Upper lobe of left lung (tissue), 6 donors: ENCODE data around the gene TMEM108. TPM values are rescaled to one million over a fixed set of nuclear protein-coding genes. Genes with fewer than 3 reads are reported as not detected.

Experiments used
- ATAC-seq, 2 donors: fragments of 200-7000 bp; cut with Tn5 transposase; one replicate each; pipeline ENCODE4 v1.9.1; 2022; ENCODE audit warnings: mild to moderate bottlenecking in 2 of 2, moderate library complexity in 2 of 2; ENCODE audit not compliant: low FRiP score in 2 of 2
- DNase-seq, 2 donors: peaks; one replicate each; pipeline ENCODE4 v3.0.0-alpha.2; 2019 to 2020
- H3K27ac ChIP-seq, 4 donors: fragments of 200-600 bp; sonication (generic); one replicate each; pipeline ENCODE4 v1.5.1; 2016 to 2019
- H3K27me3 ChIP-seq, 4 donors: fragments of 200-600 bp; sonication (generic); one replicate each; pipeline ENCODE4 v1.5.1; 2017 to 2019
- H3K36me3 ChIP-seq, 4 donors: fragments of 200-600 bp; sonication (generic); one replicate each; pipeline ENCODE4 v1.5.1; 2016 to 2019
- H3K4me1 ChIP-seq, 4 donors: fragments of 200-600 bp; sonication (generic); one replicate each; pipeline ENCODE4 v1.5.1; 2018 to 2019
- H3K4me3 ChIP-seq, 4 donors: fragments of 200-600 bp; sonication (generic); one replicate each; pipeline ENCODE4 v1.5.1; 2017 to 2019; ENCODE audit warnings: mild to moderate bottlenecking in 2 of 4, moderate library complexity in 1 of 4
- H3K9me3 ChIP-seq, 4 donors: fragments of 200-600 bp; sonication (generic); one replicate each; pipeline ENCODE4 v1.5.1; 2018 to 2019
- CTCF ChIP-seq, 6 experiments: fragments of 450-650 bp in 4 of 6; fragments of 200-600 bp in 2 of 6; sonication (generic) in 2 of 6; IDR thresholded peaks; one replicate each; pipeline ENCODE4 v1.5.1; 2016 to 2019; ENCODE audit warnings: antibody characterized with exemption in 6 of 6
- EP300 ChIP-seq, 4 donors: sonication (generic); formaldehyde crosslinking; IDR thresholded peaks; one replicate each; pipeline ENCODE4 v1.5.1; 2017; ENCODE audit warnings: antibody characterized with exemption in 4 of 4, control low read depth in 2 of 4
- POLR2A ChIP-seq, 4 donors: fragments of 450-650 bp; IDR thresholded peaks; one replicate each; pipeline ENCODE4 v1.5.1; 2016 to 2017; ENCODE audit warnings: antibody characterized with exemption in 4 of 4, mild to moderate bottlenecking in 2 of 4
- POLR2AphosphoS5 ChIP-seq, 2 donors: sonication (generic); formaldehyde crosslinking; IDR thresholded peaks; one replicate each; pipeline ENCODE4 v1.5.1; 2017; ENCODE audit warnings: antibody characterized with exemption in 2 of 2
- WGBS, 2 donors: methylation state at CpG; one replicate each; pipeline ENCODE4 v1.1.5; 2017 to 2018; 5-methylcytosine and 5-hydroxymethylcytosine counted together
- total RNA-seq, 6 donors: library from RNA; depleted of rRNA in 4 of 6; stranded (reverse); fragments of >200 nt in 4 of 6; gene quantifications; one replicate each; pipeline versions ENCODE4 v1.1.0 to v1.2.1, GENCODE V29; 2016 to 2021
- donor health status: DM: no; HTN: no; CAD: no; lungs with moderate emphysema.
- donor health status: DM: no; HTN: yes; CAD: no; lungs with severe emphysema.

Gene TMEM108
- total RNA-seq, 6 donors from 2014 or later: 3.1 to 13.0 (median 7.9) TPM

- H3K9me3 ChIP-seq: no peaks in the 10 kb centered on the region
- no peak overlapping the region for H3K4me3 ChIP-seq
- ATAC-seq (no peak), DNase-seq (no peak)
- no peaks in the 10 kb centered on the region for H3K4me1 ChIP-seq
- H3K27ac ChIP-seq: no peak overlapping the region
- 85 to 91% methylated on average over 5 to 6 of the region's 6 CpGs for WGBS, 2 donors
- no peaks in the 10 kb centered on the region for H3K36me3 ChIP-seq
- H3K27me3 ChIP-seq: no peaks in the 10 kb centered on the region
- no peak for TF ChIP-seq CTCF (IDR thresholded peaks at IDR 0.05)
Observed at GRCh38 chr3:133058831-133059230, 20.6 kb downstream of the TMEM108 start.

- TF ChIP-seq CTCF (IDR thresholded peaks at IDR 0.05) (no peak), EP300 (IDR thresholded peaks at IDR 0.05) (no peak), POLR2AphosphoS5 (IDR thresholded peaks at IDR 0.05) (no peak), POLR2A (IDR thresholded peaks at IDR 0.05) (no peak)
- Histone ChIP-seq H3K27me3 (no peaks in the 10 kb centered on the region), H3K27ac (no peak overlapping the region), H3K4me1 (no peaks in the 10 kb centered on the region), H3K36me3 (no peaks in the 10 kb centered on the region), H3K9me3 (no peaks in the 10 kb centered on the region), H3K4me3 (no peak overlapping the region)
- 97% methylated on average over 7 of the region's 7 CpGs for WGBS, 2 donors
- ATAC-seq (no peak), DNase-seq (no peak)
Observed at GRCh38 chr3:133065193-133065961, 27.2 kb downstream of the TMEM108 start.

- DNase-seq (no peak), ATAC-seq (no peak)
- Histone ChIP-seq H3K27ac (no peak overlapping the region), H3K36me3 (no peaks in the 10 kb centered on the region), H3K27me3 (no peaks in the 10 kb centered on the region), H3K4me1 (no peaks in the 10 kb centered on the region), H3K4me3 (no peak overlapping the region), H3K9me3 (no peaks in the 10 kb centered on the region)
- TF ChIP-seq POLR2AphosphoS5 (IDR thresholded peaks at IDR 0.05) (no peak), EP300 (IDR thresholded peaks at IDR 0.05) (no peak), POLR2A (IDR thresholded peaks at IDR 0.05) (no peak), CTCF (IDR thresholded peaks at IDR 0.05) (no peak)
- WGBS, 2 donors: 78 to 95% methylated on average over 2 of the region's 2 CpGs
Observed at GRCh38 chr3:133066026-133066425, 27.8 kb downstream of the TMEM108 start.

GRCh38 chr3:133069556-133070286 lies 31.5 kb downstream of the TMEM108 start:
- DNase-seq (no peak), ATAC-seq (no peak)
- H3K4me1 ChIP-seq: no peaks in the 10 kb centered on the region
- no peak overlapping the region for H3K27ac ChIP-seq
- no peaks in the 10 kb centered on the region for H3K9me3 ChIP-seq
- WGBS, 2 donors: 80 to 85% methylated on average over 2 of the region's 2 CpGs
- H3K36me3 ChIP-seq: no peaks in the 10 kb centered on the region
- H3K4me3 ChIP-seq: no peak overlapping the region
- no peaks in the 10 kb centered on the region for H3K27me3 ChIP-seq
- TF ChIP-seq POLR2AphosphoS5 (IDR thresholded peaks at IDR 0.05) (no peak), CTCF (IDR thresholded peaks at IDR 0.05) (no peak), EP300 (IDR thresholded peaks at IDR 0.05) (no peak), POLR2A (IDR thresholded peaks at IDR 0.05) (no peak)
